HG02970 (cell line): ENCODE data around the gene TMED6.
"Not testable (repeated sequence)": the region's sequence is repeated elsewhere in the genome, so short reads cannot be mapped to it uniquely, and the experiment has no call there.

Source experiments
- ATAC-seq: cut with Tn5 transposase; IDR thresholded peaks from one replicate; pipeline ENCODE4 v1.9.1; 2021; ENCODE audit warnings: mild to moderate bottlenecking, moderate library complexity, moderate number of reproducible peaks; ENCODE audit not compliant: unreplicated experiment, low FRiP score

Gene TMED6

DNA sequence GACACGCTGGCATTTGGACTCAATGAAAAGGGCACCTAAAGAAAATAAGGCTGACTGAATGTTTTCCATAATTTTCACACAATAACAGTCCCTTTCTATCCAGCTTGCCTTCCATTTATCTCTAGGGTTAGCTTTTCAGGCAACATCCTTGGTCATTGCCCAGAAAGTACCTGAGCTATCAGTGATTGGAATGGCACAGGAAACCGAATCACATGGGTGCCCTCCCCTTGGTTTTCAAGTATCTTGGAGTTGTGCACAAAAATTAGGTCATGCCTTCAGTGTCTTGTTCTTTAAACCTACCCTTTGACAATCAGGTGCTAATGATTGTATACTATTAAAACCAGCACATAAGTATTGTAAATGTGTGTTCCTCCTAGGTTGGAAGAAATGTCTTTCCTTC is 43.7 kb downstream of the TMED6 start:
- no peak for ATAC-seq

DNA sequence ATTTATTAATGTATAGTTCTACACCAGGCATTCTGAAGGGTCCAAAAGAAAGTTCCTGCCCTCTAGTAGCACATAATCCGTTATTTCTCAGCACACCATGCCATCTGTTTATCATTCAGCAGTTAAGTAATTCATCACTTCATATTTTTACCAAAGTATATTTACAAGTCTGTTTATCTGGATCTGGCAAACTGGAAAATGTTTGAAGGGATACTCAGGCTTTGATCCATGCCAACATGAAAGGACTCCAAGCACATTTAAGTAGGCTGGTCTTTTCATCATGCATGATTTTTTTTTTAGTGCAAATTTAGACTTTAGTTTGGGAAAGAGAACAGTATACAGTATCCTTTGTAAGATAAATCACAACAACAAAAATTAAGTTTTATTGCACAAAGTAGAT is 44.5 kb downstream of the TMED6 start:
- no peak for ATAC-seq

DNA sequence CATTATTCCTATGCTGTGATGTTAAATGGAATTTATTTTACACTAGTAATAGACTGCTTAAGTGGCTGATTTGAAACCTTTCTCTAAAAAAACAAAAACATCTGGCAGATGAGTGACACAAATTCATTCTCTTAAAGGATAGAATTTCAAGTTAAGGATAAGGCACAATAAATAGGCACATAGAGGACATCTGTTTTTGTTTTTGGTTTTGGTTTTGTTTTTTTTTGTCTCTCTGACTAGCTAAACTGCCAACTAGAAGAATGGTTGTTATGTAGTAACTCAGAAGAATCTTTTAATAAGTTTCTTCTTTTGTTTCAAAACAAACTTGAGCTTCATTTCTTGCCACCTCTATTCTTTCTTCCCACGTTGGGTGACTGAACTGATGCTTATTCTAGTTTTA is 45.6 kb downstream of the TMED6 start:
- ATAC-seq, result no peak

DNA sequence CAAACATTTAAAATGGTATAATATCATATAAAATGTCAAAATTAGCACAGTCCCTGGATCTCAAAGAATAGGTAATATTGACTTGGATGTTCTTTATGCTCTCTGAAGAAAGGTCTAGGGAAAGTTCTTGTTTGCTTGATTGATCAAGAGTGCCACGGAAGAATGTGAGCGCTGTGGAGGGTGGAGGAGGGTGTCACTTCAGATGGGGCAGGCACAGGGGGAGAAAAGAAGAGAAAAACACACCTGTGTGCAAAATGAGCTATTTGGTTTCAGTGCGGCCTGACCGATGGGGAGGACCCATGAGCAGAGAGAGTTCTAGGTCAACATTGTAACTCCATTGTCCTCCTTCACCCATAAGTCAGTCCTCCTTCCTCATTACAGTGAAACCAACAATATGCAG is 49.3 kb downstream of the TMED6 start:
- ATAC-seq, result no peak

DNA sequence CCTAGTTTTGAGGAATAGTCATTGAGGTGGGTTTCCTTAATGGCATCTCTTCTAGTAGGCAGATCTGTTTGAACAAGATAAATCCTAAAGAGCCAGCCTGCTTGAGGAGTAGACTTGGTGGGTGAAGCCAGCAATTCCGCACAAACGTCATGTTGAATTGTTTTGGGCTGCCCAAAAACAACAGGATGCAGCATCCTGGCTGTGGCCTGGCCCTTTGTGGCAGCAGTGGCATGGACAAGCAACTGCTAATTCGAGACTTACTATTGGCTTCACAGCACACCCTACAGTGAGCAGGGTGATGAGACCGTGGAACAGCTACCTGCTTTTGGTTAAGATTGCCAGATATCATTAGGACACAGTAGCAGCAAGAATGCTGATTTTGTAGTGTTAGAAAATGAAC is 49.7 kb downstream of the TMED6 start:
- ATAC-seq, result no peak

DNA sequence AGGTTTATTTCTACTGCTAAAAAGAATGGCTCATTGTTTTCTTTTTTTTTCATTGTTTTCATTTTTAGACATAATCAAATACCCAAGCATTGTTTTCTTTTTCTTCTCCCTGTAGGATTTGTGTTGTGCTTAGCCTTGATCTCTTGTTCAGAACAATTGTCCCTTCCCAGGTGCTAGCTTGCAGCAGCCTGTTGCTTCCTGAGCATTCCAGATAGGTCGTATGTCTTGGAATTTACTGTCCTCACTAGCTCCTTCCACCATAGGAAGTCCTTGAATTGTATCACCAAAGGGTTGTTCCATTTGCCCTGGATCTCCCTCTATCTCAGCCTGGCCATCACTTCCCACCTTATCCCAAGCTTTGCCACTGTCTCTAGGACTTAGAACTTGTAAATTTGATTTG is 50.4 kb downstream of the TMED6 start:
- ATAC-seq, result no peak

DNA sequence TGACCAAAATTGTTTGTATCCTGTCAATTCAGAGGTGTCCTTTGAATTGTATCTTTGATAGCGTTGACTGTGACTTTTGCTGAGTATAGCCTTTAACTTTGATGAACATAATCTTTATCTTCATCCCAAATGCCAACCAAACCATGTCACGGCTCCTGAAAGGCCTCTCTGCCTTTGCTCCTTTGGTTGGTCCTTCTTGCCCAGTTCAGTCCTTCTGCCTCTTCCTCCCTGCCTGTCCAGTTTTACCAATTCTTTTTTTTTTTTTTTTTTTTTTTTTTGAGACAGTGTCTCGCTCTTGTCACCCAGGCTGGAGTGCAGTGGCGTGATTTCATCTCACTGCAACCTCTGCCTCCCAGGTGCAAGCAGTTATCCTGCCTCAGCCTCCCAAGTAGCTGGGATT is 53.3 kb downstream of the TMED6 start:
- ATAC-seq, result no peak

DNA sequence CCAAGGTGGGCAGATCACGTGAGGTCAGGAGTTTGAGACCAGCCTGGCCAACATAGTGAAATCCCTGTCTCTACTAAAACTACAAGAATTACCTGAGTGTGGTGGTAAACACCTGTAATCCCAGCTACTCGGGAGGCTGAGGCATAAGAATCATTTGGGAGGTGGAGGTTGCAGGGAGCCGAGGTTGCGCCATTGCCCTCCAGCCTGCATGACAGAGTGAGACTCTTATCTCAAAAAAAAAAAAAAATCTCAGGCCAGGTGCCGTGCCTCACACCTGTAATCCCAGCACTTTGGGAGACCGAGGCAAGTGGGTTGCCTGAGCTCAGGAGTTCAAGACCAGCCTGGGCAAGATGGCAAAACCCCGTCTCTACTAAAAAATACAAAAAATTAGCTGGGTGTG is 54.8 kb downstream of the TMED6 start:
- not testable (repeated sequence) for ATAC-seq

DNA sequence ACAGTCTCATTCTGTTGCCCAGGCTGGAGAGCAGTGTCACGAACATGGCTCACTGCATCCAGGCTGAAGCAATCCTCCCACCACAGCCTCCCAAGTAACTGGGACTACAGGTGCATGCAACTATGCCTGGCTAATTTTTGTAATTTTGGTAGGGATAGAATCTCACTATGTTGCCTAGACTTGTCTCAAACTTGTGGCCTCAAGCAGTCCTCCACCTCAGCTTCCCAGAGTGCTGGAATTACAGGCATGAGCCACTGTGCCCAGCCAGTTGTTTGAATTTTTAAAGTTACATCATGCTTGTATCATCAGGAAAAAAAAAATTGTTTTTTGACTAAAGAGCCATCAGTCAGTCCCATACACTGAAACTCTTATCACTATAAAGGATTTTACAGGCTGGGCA is 57.5 kb downstream of the TMED6 start:
- no peak for ATAC-seq

DNA sequence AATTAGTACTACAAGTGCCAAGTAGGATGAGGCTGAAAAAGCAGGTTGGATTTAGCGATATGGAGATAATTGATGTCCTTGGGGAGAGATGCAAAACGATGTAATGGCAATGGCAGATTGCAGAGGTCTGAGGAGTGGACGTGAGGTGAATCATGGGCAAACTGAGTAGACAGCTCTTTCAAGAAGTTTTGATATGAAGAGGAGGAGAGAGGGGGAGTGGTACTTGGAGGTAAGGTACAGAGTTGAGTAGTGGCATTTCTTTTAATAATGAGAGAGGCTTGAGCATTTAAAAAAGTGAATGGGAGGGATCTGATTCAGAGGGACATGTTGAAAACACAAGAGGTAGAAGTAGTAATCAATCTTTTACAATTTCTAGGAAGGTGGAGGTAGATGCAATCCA is 58.2 kb downstream of the TMED6 start:
- ATAC-seq, result no peak
